NCI-H345 treated with DMSO at 0.1 percent for 48 hours (cell line): ENCODE measurements around the gene CPNE9.
"Not testable (repeated sequence)": the region's sequence is repeated elsewhere in the genome, so short reads cannot be mapped to it uniquely, and the experiment has no call there.

ENCODE experiments used
- DNase-seq: peaks from one replicate; lab custom pipeline; 2025; ENCODE audit not compliant: unreplicated experiment; lab: John Stamatoyannopoulos, UW

CPNE9 gene

GRCh38 chr3:9745521-9745920 is 41.9 kb downstream of the CPNE9 start:
- DNase-seq, result no peak

GRCh38 chr3:9746330-9746729 is 42.7 kb downstream of the CPNE9 start:
- no peak for DNase-seq

GRCh38 chr3:9747267-9747666 is 43.6 kb downstream of the CPNE9 start:
- DNase-seq, result no peak

- DNase-seq, result no peak
Measured at GRCh38 chr3:9748031-9748430, 44.4 kb downstream of the CPNE9 start.

- DNase-seq, result no peak
Measured at GRCh38 chr3:9749296-9749644, 45.6 kb downstream of the CPNE9 start.

GRCh38 chr3:9749645-9750555 is 46.3 kb downstream of the CPNE9 start, which contains the start of gene OGG1:
TSS of gene OGG1 (plus strand) at chr3:9749952. CDS start at chr3:9750287, 335 bp downstream.
- peak; percentile 89 for DNase-seq

GRCh38 chr3:9750556-9751411 is 47.2 kb downstream of the CPNE9 start:
- no peak for DNase-seq

- DNase-seq, result no peak
Measured at GRCh38 chr3:9754678-9755077, 51.0 kb downstream of the CPNE9 start.

- DNase-seq, result no peak
Measured at GRCh38 chr3:9757427-9757826, 53.8 kb downstream of the CPNE9 start.

GRCh38 chr3:9760779-9761505 is 57.3 kb downstream of the CPNE9 start:
- no peak for DNase-seq

- no peak for DNase-seq
Measured at GRCh38 chr3:9761919-9762318, 58.3 kb downstream of the CPNE9 start.

- DNase-seq, result no peak
Measured at GRCh38 chr3:9762871-9763270, 59.2 kb downstream of the CPNE9 start.

GRCh38 chr3:9765865-9766264 is 62.2 kb downstream of the CPNE9 start:
- DNase-seq, result no peak

- DNase-seq, result no peak
Measured at GRCh38 chr3:9767418-9767817, 63.8 kb downstream of the CPNE9 start.

GRCh38 chr3:9768141-9768775 is 64.6 kb downstream of the CPNE9 start:
- DNase-seq, result no peak

- DNase-seq, result no peak
Measured at GRCh38 chr3:9769012-9769411, 65.4 kb downstream of the CPNE9 start.

- DNase-seq, result no peak
Measured at GRCh38 chr3:9769426-9770275, 66.0 kb downstream of the CPNE9 start, which contains the start of gene CAMK1. TSS of gene CAMK1 (minus strand) at chr3:9769947. CDS start at chr3:9767749, 2,198 bp downstream.

GRCh38 chr3:9770276-9770812 is 66.7 kb downstream of the CPNE9 start:
- no peak for DNase-seq

GRCh38 chr3:9771007-9771406 is 67.4 kb downstream of the CPNE9 start:
- not testable (repeated sequence) for DNase-seq
